Myometrial cell (primary cell): ENCODE results near the gene NHLRC3. TPM values are rescaled to one million over a fixed set of nuclear protein-coding genes. Genes with fewer than 3 reads are reported as not detected.

ENCODE experiments used
- total RNA-seq: library from RNA; depleted of rRNA; stranded (reverse); fragments of >200 nt; gene quantifications from 2 replicates; pipeline ENCODE4 v1.2.3, GENCODE V29; 2015

NHLRC3 gene
- 4.3 and 6.2 TPM in 2 replicates for total RNA-seq

GRCh38 chr13:39037880-39038568 is at the start of gene NHLRC3, which contains the start of gene PROSER1:
Gene NHLRC3, plus strand, starts transcription at chr13:39038456. Its CDS starts 184 bp downstream, at chr13:39038640.
Gene PROSER1, minus strand, starts transcription at chr13:39038089. Its CDS starts 847 bp downstream, at chr13:39037242.

GRCh38 chr13:38990693-38991092 is 47.6 kb upstream of the NHLRC3 start, which contains the start of gene STOML3:
Gene STOML3, minus strand, starts transcription at chr13:38990831. Its CDS starts 110 bp downstream, at chr13:38990721.

Other genes with a start within 250 kb of the NHLRC3 start
- not detected in 2 replicates for gene STOML3, start 47.6 kb upstream of the NHLRC3 start, total RNA-seq
- gene PROSER1, start 367 bp upstream of the NHLRC3 start, total RNA-seq: 6.6 and 10.7 TPM in 2 replicates